NCI-H2196 (cell line): Measurements from ENCODE around the gene ASB1.
"Not testable (repeated sequence)": the region's sequence is repeated elsewhere in the genome, so short reads cannot be mapped to it uniquely, and the experiment has no call there.

Experiments
- DNase-seq: peaks from one replicate; lab custom pipeline; 2025; ENCODE audit not compliant: unreplicated experiment; lab: John Stamatoyannopoulos, UW

The ASB1 gene

GRCh38 chr2:238403632-238404405 is 22.9 kb upstream of the ASB1 start:
- DNase-seq, result no peak

GRCh38 chr2:238404406-238405216 is 22.1 kb upstream of the ASB1 start:
- no peak for DNase-seq

GRCh38 chr2:238405217-238405555 is 21.5 kb upstream of the ASB1 start:
- DNase-seq, result not testable (repeated sequence)

GRCh38 chr2:238406221-238406997 is 20.3 kb upstream of the ASB1 start:
- DNase-seq, result no peak

- DNase-seq, result no peak
Measured at GRCh38 chr2:238406998-238407285, 19.8 kb upstream of the ASB1 start.

GRCh38 chr2:238407566-238407965 is 19.2 kb upstream of the ASB1 start:
- DNase-seq, result no peak

- DNase-seq, result no peak
Measured at GRCh38 chr2:238408615-238409340, 17.9 kb upstream of the ASB1 start.

- DNase-seq, result no peak
Measured at GRCh38 chr2:238409341-238410199, 17.2 kb upstream of the ASB1 start.

- no peak for DNase-seq
Measured at GRCh38 chr2:238412067-238412767, 14.5 kb upstream of the ASB1 start.

GRCh38 chr2:238413368-238413767 is 13.4 kb upstream of the ASB1 start:
- no peak for DNase-seq

GRCh38 chr2:238415036-238415764 is 11.5 kb upstream of the ASB1 start:
- no peak for DNase-seq

GRCh38 chr2:238415893-238416292 is 10.8 kb upstream of the ASB1 start:
- DNase-seq, result no peak

GRCh38 chr2:238418196-238418998 is 8.3 kb upstream of the ASB1 start:
- no peak for DNase-seq

GRCh38 chr2:238418999-238419546 is 7.7 kb upstream of the ASB1 start:
- DNase-seq, result no peak

- DNase-seq, result no peak
Measured at GRCh38 chr2:238420442-238420841, 6.3 kb upstream of the ASB1 start.

- DNase-seq, result no peak
Measured at GRCh38 chr2:238420878-238421694, 5.6 kb upstream of the ASB1 start.

- no peak for DNase-seq
Measured at GRCh38 chr2:238421695-238422035, 5.1 kb upstream of the ASB1 start.
